DMS153 treated with DMSO at 0.1 percent for 48 hours (cell line): ENCODE data around the gene NEB.
"Not testable (repeated sequence)": the region's sequence is repeated elsewhere in the genome, so short reads cannot be mapped to it uniquely, and the experiment has no call there.

Source experiments
- DNase-seq: peaks from one replicate; lab custom pipeline; 2025; ENCODE audit not compliant: unreplicated experiment; lab: John Stamatoyannopoulos, UW

Gene NEB

DNA sequence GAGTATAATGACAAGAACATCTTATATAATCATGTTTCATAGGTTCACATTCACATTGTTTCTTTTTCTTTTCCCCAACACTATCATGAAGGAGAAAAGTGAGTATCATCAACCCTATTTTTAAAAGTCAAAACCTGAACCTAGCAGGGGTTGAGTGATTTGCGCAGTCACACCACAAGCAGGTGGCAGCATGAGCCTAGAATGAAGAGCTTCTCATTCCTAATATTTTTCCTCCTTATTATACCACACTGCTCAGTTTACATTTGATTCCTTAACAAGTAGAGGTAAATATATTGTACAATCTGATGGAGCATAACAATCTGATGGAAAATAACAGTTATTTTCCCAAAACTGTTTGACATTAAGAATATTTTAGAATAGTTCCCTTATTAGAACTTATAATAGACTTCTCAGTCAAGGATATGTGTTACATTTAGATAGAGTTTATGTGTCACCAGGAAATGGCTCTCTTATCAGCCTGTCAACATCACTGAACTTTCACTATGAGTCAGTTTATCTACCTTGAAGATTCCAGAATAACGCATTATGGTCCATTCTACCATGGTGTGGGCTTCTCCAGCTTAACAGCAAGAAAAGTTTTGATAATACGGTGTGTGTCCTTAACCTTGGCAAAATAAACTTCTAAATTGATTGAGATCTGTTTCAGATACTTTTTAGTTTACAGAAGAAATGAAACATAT lies 119.5 kb downstream of the NEB start:
- no peak for DNase-seq

DNA sequence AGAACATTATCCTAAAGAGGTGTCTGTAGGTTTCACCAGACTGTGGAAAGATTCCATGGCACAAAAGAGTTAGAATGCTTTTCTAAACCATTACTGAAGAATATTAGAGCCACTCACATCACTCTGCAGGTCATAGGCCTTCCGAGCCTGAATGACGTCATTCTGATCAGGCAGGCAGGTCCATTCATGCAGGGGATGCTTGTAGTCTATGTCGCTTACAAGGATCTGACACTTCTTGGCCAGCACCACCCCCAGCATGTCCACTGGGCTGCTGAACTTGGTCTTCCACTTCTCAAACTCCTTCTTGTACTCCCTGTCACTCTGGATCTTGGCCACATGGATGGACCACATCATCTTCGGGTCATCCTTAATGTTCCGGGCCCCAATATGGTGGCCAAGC lies 120.1 kb downstream of the NEB start:
- no peak for DNase-seq

DNA sequence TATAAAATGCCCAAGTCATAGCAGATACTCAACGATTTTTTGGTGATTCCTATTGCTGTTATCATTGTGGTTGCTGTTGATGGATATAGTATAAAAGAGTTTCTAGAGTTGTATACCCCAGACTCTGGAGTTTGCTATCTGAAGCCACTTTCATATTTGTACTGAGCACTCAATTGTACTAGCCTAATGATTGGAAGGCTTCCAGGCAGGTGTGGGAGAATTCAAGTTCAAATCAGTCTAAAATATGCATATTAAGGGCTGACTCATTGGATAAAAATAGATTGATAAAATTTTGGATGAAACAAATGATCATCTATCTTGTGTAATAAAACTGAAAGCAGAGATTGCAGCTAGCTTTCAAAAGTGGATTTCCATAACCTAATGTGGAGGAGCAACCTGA lies 122.9 kb downstream of the NEB start:
- DNase-seq = no peak

DNA sequence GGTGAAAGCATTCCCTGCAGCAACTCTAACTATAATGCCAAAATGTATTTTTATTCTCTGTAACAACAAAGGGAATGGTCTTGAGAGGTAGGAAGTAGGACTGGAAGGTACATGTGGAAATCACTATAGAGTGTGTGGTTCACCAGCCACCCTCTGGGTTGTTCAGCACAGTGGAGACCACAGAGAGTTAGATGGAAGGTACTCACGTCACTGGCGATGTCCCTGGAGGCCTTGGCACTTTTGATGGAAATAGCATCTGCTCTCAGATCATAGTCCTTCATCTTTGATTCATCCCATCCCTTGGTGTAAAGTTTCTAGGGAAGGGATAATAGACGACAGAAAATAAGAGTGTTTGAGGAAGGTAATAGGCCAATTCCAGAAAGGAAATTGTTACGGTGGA lies 124.0 kb downstream of the NEB start:
- no peak for DNase-seq

DNA sequence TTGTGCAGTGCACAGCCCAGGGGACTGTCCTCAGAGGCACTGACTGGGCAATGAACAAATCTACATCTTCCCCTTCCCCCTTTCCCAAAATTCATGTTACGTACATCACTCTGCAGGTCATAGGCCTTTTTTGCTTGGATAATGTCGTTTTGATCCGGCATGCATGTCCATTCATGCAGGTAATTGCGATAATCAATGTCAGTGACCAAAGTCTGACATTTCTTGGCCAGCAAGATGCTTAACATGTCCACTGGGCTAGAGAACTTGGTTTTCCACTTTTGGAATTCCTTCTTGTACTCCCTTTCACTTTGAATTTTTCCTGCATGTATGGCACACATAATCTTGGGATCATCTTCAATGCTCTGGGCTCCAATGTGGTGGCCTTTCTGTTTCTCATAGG lies 124.6 kb downstream of the NEB start:
- DNase-seq = no peak

DNA sequence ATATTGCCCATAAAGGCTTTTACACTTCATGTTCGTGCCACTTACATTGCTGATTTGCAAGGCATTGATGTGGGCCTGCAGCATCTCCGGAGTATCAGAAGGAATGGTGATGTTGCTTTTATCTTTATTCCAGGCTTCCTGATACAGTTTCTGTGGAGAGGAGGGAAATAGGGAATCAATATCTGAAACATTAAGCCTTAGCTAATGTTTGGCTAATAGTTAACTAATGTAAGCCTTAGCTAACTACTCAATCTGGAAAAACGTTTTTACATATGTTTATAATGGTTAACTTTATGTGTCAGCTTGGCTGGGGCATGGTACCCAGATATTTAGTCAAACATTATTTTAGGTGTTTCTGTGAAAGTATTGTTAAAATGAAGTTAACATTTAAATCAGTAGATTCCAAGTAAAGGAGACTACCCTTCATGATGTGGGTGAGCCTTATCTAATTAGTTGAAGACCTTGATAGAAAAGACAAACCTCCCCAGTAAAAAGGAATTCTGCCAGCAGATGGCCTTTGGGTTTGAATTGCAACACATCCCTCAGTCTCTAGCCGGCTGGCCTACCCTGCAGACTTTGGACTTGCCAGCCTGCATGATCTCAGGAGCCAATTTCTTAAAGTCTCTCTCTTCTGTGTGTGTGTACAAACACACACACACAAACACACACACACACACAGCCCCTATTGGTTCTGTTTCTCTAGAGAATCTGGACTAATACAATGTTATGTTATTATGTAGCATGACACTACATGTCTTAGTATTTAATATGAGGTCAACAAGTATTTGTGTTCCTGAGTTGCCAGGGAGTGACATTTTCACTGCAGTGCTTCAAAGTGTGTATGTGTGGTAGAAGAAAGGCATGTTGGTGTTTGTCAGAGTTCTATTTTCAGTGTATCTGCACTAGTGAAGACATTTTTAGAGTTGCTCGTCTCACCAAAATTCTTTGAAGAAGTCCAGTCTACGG lies 126.5 kb downstream of the NEB start:
- DNase-seq = not testable (repeated sequence)

DNA sequence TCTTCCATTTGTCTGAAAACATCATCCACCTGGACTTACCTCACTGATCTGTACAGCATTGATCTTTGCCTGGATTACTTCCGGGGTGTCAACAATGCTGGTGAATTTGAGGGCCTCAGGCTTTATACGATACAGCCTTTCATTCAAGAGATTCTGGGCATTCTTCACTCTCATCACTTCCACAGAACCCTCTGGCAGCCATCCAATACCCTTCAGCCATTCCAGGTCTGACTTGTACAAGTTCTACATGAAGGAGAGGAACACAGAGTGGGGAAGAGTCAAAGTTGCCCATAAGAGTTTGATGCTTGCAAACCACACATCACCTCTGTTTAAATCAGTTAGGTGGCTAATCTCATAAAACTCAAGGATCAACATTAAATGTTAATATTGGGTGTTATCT lies 130.7 kb downstream of the NEB start:
- not testable (repeated sequence) for DNase-seq

DNA sequence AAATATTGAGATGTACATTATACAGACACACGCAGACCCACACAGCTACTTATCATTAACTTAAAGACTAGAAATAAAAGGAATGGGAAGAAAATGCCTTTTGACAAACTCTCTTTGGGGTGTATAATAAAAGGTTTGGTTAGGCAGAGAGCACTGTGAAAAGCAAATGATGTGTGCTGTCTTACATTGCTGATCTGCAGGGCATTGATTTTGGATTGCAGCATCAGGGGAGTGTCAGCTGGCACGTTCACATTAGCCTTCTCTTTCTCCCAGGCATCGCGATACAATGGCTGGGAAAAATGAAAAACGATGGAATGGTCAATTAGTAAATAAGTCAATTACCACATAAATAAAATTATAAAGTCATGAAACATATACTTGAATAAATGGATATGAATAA lies 131.9 kb downstream of the NEB start:
- not testable (repeated sequence) for DNase-seq

DNA sequence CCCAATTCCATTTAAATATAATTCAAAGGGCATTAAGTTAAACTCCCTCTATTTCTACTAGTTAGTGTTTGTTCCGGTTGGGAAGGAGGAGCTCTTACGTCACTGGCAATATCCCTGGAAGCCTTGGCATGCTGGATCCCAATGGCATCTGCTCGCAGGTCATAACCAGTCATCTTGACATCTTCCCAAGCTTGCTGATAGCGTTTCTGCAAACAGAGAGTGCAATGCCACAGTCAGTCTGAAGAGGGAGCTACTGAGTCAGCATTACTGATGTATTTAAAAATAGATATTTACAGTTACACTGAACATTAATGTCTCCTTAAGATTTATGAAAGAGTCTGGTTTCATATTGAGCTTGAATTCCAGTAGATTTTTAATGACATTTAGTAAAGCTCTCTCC lies 132.5 kb downstream of the NEB start:
- DNase-seq = not testable (repeated sequence)

DNA sequence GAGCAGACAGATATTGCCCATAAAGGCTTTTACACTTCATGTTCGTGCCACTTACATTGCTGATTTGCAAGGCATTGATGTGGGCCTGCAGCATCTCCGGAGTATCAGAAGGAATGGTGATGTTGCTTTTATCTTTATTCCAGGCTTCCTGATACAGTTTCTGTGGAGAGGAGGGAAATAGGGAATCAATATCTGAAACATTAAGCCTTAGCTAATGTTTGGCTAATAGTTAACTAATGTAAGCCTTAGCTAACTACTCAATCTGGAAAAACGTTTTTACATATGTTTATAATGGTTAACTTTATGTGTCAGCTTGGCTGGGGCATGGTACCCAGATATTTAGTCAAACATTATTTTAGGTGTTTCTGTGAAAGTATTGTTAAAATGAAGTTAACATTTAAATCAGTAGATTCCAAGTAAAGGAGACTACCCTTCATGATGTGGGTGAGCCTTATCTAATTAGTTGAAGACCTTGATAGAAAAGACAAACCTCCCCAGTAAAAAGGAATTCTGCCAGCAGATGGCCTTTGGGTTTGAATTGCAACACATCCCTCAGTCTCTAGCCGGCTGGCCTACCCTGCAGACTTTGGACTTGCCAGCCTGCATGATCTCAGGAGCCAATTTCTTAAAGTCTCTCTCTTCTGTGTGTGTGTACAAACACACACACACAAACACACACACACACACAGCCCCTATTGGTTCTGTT lies 137.2 kb downstream of the NEB start:
- not testable (repeated sequence) for DNase-seq

DNA sequence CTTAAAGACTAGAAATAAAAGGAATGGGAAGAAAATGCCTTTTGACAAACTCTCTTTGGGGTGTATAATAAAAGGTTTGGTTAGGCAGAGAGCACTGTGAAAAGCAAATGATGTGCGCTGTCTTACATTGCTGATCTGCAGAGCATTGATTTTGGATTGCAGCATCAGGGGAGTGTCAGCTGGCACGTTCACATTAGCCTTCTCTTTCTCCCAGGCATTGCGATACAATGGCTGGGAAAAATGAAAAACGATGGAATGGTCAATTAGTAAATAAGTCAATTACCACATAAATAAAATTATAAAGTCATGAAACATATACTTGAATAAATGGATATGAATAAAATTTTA lies 142.4 kb downstream of the NEB start:
- DNase-seq = not testable (repeated sequence)

DNA sequence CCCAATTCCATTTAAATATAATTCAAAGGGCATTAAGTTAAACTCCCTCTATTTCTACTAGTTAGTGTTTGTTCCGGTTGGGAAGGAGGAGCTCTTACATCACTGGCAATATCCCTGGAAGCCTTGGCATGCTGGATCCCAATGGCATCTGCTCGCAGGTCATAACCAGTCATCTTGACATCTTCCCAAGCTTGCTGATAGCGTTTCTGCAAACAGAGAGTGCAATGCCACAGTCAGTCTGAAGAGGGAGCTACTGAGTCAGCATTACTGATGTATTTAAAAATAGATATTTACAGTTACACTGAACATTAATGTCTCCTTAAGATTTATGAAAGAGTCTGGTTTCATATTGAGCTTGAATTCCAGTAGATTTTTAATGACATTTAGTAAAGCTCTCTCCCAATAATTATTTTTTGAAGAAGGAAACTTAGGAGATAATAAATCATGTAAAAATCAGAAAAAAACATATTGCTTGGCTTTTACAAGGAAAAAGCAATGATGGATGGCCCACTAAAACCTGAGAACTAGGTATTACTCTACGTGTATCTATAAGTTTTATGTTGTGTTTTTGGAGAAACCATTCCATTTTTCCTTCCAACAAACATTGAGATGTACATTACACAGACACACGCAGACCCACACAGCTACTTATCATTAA lies 142.9 kb downstream of the NEB start:
- not testable (repeated sequence) for DNase-seq

DNA sequence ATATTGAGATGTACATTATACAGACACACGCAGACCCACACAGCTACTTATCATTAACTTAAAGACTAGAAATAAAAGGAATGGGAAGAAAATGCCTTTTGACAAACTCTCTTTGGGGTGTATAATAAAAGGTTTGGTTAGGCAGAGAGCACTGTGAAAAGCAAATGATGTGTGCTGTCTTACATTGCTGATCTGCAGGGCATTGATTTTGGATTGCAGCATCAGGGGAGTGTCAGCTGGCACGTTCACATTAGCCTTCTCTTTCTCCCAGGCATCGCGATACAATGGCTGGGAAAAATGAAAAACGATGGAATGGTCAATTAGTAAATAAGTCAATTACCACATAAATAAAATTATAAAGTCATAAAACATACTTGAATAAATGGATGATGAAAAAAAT lies 153.0 kb downstream of the NEB start:
- DNase-seq = not testable (repeated sequence)

DNA sequence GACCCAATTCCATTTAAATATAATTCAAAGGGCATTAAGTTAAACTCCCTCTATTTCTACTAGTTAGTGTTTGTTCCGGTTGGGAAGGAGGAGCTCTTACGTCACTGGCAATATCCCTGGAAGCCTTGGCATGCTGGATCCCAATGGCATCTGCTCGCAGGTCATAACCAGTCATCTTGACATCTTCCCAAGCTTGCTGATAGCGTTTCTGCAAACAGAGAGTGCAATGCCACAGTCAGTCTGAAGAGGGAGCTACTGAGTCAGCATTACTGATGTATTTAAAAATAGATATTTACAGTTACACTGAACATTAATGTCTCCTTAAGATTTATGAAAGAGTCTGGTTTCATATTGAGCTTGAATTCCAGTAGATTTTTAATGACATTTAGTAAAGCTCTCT lies 153.6 kb downstream of the NEB start:
- DNase-seq = not testable (repeated sequence)

DNA sequence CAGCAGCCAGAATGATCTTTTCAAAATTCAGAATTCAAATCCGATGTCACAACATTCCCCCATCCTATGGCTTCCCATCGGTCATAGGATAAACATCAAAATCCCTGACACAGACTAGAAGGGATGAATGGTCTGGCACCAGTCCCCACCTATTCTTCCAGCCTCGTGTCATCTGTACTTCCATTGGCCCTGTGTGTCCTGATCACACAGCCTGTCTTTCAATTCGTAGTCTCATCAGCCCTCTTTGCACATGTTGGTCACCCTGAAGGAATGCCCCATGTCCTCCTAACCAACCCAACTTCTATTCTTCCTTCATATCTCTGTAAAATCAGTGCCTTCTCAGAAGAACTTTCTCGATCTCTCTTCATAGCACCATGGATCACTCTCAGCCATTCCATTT lies 157.2 kb downstream of the NEB start:
- DNase-seq = no peak

DNA sequence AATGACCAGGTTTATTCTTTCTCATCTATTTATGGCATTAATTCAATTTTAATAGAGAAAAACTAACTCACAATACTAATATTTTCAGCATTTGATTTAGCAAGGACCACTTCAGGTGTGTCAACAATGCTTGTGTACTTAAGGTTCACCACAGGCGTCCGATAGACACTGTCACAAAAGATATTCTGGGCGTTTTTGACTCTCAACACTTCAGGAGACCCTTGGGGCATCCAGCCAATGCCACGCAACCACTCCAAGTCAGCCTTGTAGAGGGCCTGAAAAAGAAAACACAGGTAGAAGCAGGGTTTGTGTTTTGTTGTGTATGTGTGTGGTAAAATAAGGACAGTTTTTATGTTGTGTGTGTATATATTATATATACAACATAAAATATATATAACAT lies 158.2 kb downstream of the NEB start:
- DNase-seq = no peak

DNA sequence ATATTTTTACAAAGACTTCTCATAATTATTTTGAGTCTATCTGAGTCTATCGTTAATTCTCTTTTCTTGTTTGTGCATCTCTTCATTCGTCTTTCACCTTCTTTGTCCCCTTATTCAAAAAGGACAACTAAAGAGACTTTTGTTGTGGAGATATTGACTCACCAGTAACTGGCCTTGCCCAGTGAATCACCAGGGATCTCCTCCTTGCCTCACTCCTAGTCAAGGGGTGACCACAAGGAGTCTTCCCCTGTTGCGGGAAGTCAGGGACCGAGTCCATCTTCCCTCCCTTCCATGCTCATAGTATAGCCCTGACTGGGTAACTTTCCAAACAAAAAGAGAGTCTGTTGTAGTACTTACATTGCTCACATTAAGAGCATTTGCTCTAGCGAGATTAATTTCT lies 158.9 kb downstream of the NEB start:
- DNase-seq = no peak

DNA sequence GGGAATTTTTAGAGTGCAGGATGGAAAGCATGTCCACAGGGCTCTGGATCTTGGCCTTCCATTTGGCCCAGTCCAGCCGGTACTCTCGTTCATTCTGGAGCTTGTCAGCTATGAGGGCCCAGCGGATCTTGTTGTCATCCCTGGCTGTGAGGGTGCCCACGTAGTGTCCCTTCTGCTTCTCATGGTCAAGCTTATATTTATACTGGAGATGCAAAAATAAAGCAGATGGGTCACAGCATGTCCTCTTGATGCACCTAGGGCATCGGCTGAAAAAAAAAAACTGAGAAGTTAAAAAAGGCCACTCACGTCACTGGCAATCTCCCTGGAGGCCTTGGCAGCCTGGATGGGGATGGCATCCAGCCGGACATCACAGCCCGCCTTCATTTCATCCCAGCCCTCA lies 164.1 kb downstream of the NEB start:
- no peak for DNase-seq

DNA sequence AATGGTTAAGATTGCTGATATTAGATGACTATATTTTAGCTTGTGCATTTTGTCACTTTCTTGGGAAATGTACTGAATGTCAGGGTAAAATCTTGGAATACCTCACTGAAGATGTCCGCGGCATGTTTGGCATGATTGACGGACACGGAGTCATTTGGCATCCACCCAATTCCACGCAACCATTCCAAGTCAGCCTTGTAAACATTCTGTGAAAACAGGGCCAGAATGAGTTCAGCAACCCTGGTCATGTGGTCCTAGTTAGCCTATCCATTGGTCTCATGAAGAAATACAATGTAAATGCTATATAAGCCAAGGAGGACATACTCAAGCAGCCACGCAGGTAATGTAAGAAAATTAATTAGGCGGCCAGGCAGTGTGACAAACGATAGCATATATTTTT lies 165.1 kb downstream of the NEB start:
- DNase-seq = no peak

DNA sequence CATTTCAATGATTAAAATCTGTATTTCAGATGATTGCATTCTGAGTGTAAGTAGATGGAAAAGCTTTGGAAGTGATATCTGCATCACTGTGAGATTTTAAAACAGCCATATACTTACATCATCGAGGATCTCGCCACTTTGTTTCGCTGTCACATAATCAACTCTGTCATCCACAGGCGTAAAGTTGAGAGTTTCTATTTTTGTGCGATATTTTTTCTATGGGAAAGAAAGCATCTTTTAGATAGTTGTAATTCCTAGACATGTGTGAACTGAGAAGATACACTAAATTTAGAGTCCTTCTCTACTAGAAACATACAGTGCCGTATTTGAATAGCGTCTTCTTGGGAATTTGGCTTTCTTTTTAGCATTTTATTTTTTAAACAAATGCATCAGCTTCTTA lies 165.8 kb downstream of the NEB start:
- DNase-seq = no peak

DNA sequence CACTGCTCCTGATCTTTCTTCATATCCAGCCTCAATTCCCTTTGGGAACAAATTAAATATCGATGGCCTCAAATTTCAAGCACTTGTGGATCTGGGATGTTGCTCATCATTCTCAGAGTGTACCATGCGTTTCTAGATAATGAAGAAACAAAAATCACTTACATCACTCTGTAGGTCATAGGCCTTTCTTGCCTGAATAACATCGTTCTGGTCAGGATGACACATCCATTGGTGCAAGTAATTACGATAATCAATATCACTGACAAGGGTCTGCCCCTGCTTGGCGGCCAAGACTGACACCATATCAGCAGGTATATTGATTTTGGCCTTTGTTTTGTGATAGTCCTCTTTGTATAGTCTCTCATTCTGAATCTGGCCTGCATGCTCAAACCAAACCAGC lies 167.3 kb downstream of the NEB start:
- DNase-seq = no peak
